A673 (cell line): ENCODE data around the gene PITPNM2. TPM values are rescaled to one million over a fixed set of nuclear protein-coding genes. Genes with fewer than 3 reads are reported as not detected.

Source experiments
- BruUV-seq: library from RNA; stranded (reverse); fragments of 400-500 nt; replicated peaks from 2 replicates; lab custom pipeline; 2021; lab: Mats Ljungman, UMichigan
- CTCF ChIA-PET: fragments of 300-600 bp; sonication (Branson Sonifier 250); formaldehyde crosslinking; loops from one replicate; lab custom pipeline; 2022; ENCODE audit warnings: antibody characterized with exemption; lab: Charles Lee
- POLR2A ChIA-PET: fragments of 300-600 bp; sonication (Branson Sonifier 250); formaldehyde crosslinking; loops from one replicate; lab custom pipeline; 2022; ENCODE audit warnings: antibody characterized with exemption; ENCODE audit not compliant: low non-redundant PET; lab: Charles Lee
- DNase-seq: peaks from one replicate; pipeline ENCODE4 v3.0.0-alpha.2; 2015; ENCODE audit warnings: low spot score
- H3K27ac ChIP-seq: fragments of 200-600 bp; sonication (generic); 2 replicates; pipeline ENCODE4 v1.5.1; 2016; ENCODE audit warnings: mixed run types, low read depth, mild to moderate bottlenecking, mixed read lengths, antibody characterized with exemption, low read length; ENCODE audit not compliant: poor library complexity, severe bottlenecking
- H3K27me3 ChIP-seq: fragments of 200-600 bp; sonication (generic); replicated peaks from 2 replicates; pipeline ENCODE4 v1.6.1; 2017; ENCODE audit warnings: mixed run types, low read depth, mild to moderate bottlenecking, mixed read lengths, antibody characterized with exemption, low read length; ENCODE audit not compliant: insufficient read depth, poor library complexity
- H3K36me3 ChIP-seq: fragments of 200-600 bp; sonication (generic); 2 replicates; pipeline ENCODE4 v1.6.1; 2016; ENCODE audit warnings: mixed run types, mild to moderate bottlenecking, mixed read lengths, antibody characterized with exemption, low read length; ENCODE audit not compliant: insufficient read depth, poor library complexity, severe bottlenecking
- H3K4me1 ChIP-seq: fragments of 200-600 bp; sonication (generic); 2 replicates; pipeline ENCODE4 v1.6.1; 2017; ENCODE audit warnings: mixed run types, mild to moderate bottlenecking, mixed read lengths, antibody characterized with exemption, low read length; ENCODE audit not compliant: insufficient read depth, poor library complexity, severe bottlenecking
- H3K4me3 ChIP-seq: fragments of 200-600 bp; sonication (generic); 2 replicates; pipeline ENCODE4 v1.5.1; 2016; ENCODE audit warnings: low read depth, mixed run types, mild to moderate bottlenecking, mixed read lengths, low read length; ENCODE audit not compliant: poor library complexity, severe bottlenecking
- H3K9me3 ChIP-seq: fragments of 200-600 bp; sonication (generic); 2 replicates; pipeline ENCODE4 v1.6.1; 2016; ENCODE audit warnings: mixed run types, low read depth, mild to moderate bottlenecking, mixed read lengths, antibody characterized with exemption, low read length; ENCODE audit not compliant: poor library complexity, severe bottlenecking
- CTCF ChIP-seq: fragments of 300-800, 200-600 bp; sonication (generic); conservative IDR thresholded peaks from 2 replicates; pipeline ENCODE4 v1.5.1; 2017; ENCODE audit warnings: low read depth, mild to moderate bottlenecking, antibody characterized with exemption, low read length, moderate library complexity, mixed read lengths
- EZH2 ChIP-seq: fragments of 200-600 bp; sonication (generic); IDR thresholded peaks from 2 replicates; pipeline ENCODE4 v1.6.1; 2017; ENCODE audit warnings: borderline replicate concordance, low read depth, mild to moderate bottlenecking, mixed read lengths, antibody characterized with exemption, low read length; ENCODE audit not compliant: poor library complexity, severe bottlenecking
- intact Hi-C: fragments of 100-400 bp; cut with micrococcal nuclease; formaldehyde crosslinking; loops from one replicate; pipeline ENCODE4 v1.10.0; 2022; ENCODE audit not compliant: unreplicated experiment
- total RNA-seq: library from RNA; stranded (reverse); gene quantifications from 2 replicates; pipeline ENCODE4 v1.2.3, GENCODE V29; 2021

PITPNM2 gene
- total RNA-seq, 1 experiment from 2014 or later: 6.4 TPM

DNA sequence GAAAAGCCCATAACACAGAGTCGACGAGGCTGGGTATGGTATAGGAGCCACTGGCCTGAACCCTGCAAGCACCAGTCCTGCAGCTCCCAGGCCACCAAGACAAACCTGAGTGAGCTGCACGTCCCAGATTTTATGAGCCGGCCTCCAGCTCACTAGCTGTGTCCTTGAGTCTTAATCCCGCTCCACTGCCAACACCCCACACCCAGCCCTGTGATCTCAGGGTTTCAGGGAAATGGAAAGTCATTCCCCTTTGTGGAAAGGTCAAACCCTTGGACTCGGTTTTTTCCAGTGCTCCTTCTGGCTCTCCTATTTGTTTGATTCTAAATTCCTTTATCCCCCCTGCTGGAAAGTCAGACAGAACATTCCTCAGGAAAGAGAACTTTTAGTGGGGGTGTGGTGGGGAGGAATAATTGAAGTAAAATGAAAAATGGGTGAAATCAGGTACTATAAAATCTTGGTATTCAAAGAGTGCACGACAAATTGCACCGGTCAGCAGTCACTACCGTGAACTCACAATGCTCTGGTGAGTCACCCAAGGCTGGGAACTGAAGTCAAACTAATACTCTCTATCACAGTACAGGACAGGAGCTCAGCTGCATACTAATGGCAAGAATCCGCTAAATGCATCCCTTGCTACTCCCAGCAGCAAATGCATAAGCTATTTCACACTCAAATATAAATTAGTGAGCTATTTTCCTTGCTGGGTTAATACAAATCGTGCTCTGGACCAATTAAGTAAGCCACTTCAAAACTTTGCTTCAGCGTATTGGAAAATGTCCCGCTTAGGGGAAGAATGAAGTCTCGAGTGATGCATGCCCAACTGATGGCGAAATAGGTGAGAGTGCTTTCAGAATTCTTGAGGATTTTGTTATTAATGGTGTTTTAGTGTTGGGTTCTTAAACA is 9.0 kb downstream of the PITPNM2 start:
- no peaks in the 10 kb centered on the region for H3K4me1 ChIP-seq
- BruUV-seq: no TSS peak
- H3K4me3 ChIP-seq: no peak overlapping the region
- H3K36me3 ChIP-seq: no peaks in the 10 kb centered on the region
- H3K27me3 ChIP-seq: no peaks in the 10 kb centered on the region
- ChIA-PET POLR2A (no interaction called here), CTCF (no interaction called here)
- intact Hi-C loops: no loop called here
- H3K9me3 ChIP-seq: no peaks in the 10 kb centered on the region
- H3K27ac ChIP-seq: no peak overlapping the region
- no peak for TF ChIP-seq CTCF
- TF ChIP-seq EZH2: no peak
- no peak for DNase-seq

GRCh38 chr12:123140676-123141614 is 9.9 kb downstream of the PITPNM2 start:
- Histone ChIP-seq H3K27me3 (no peaks in the 10 kb centered on the region), H3K27ac (no peak overlapping the region), H3K4me1 (no peaks in the 10 kb centered on the region), H3K36me3 (no peaks in the 10 kb centered on the region), H3K9me3 (no peaks in the 10 kb centered on the region), H3K4me3 (no peak overlapping the region)
- no TSS peak for BruUV-seq
- no peak for DNase-seq
- intact Hi-C loops: no loop called here
- ChIA-PET POLR2A (no interaction called here), CTCF (no interaction called here)
- TF ChIP-seq CTCF (no peak), EZH2 (no peak)

- ChIA-PET POLR2A (no interaction called here), CTCF (no interaction called here)
- no peaks in the 10 kb centered on the region for H3K27me3 ChIP-seq
- intact Hi-C loops: no loop called here
- no peak overlapping the region for H3K4me3 ChIP-seq
- no peak overlapping the region for H3K27ac ChIP-seq
- BruUV-seq: no TSS peak
- H3K4me1 ChIP-seq: no peaks in the 10 kb centered on the region
- no peak for DNase-seq
- no peaks in the 10 kb centered on the region for H3K36me3 ChIP-seq
- TF ChIP-seq CTCF (no peak), EZH2 (no peak)
- H3K9me3 ChIP-seq: no peaks in the 10 kb centered on the region
Observed at GRCh38 chr12:123139926-123140675, 10.8 kb downstream of the PITPNM2 start.
